HL-60 (cell line): ENCODE measurements around the gene CCDC83.

ENCODE experiments used
- DNase-seq, 2 experiments: peaks; one replicate each; pipeline ENCODE4 v3.0.0-alpha.2; 2010 to 2020; ENCODE audit warnings: low read depth in 1 of 2, low spot score in 1 of 2
- H3K27ac ChIP-seq: fragments of 250-450 bp; sonication (Bioruptor Pico); replicated peaks from 2 replicates; pipeline ENCODE4 v1.5.1; 2020; ENCODE audit warnings: mild to moderate bottlenecking, moderate library complexity
- H3K27me3 ChIP-seq: fragments of 250-450 bp; sonication (Bioruptor Pico); 2 replicates; pipeline ENCODE4 v1.5.1; 2021; ENCODE audit warnings: mild to moderate bottlenecking, moderate library complexity; ENCODE audit not compliant: insufficient read depth, poor library complexity, severe bottlenecking
- H3K4me3 ChIP-seq: replicated peaks from 2 replicates; pipeline ENCODE4 v1.5.1; 2011; ENCODE audit warnings: mild to moderate bottlenecking, control low read depth, low read length; ENCODE audit not compliant: insufficient read depth
- CTCF ChIP-seq: IDR thresholded peaks from one replicate; pipeline ENCODE4 v1.5.1; 2011; ENCODE audit warnings: low read length, control low read depth, inconsistent platforms; ENCODE audit not compliant: insufficient read depth
- GABPA ChIP-seq: IDR thresholded peaks from 2 replicates; pipeline ENCODE4 v1.6.1; 2012; ENCODE audit warnings: low read depth
- POLR2AphosphoS5 ChIP-seq: IDR thresholded peaks from 2 replicates; pipeline ENCODE4 v1.6.1; 2012; ENCODE audit warnings: low read depth
- REST ChIP-seq: IDR thresholded peaks from 2 replicates; pipeline ENCODE4 v1.6.1; 2012; ENCODE audit warnings: low read depth; ENCODE audit not compliant: insufficient replicate concordance
- SPI1 ChIP-seq: IDR thresholded peaks from 2 replicates; pipeline ENCODE4 v1.6.1; 2012; ENCODE audit warnings: low read depth, mild to moderate bottlenecking, borderline replicate concordance

CCDC83 gene

GRCh38 chr11:85930879-85931366, 75.7 kb downstream of the CCDC83 start:
- no peak for TF ChIP-seq REST
- TF ChIP-seq GABPA, result no peak
- no peak for TF ChIP-seq CTCF
- no peak for TF ChIP-seq POLR2AphosphoS5
- TF ChIP-seq SPI1, result no peak

GRCh38 chr11:85934596-85935169, 79.5 kb downstream of the CCDC83 start:
- H3K4me3 ChIP-seq, result no peak overlapping the region
- H3K27ac ChIP-seq, result no peak overlapping the region
- TF ChIP-seq REST, result no peak
- no peak for DNase-seq
- no peaks in the 10 kb centered on the region for H3K27me3 ChIP-seq

More at GRCh38 chr11:85930879-85931366, 75.7 kb downstream of the CCDC83 start:
- DNase-seq, result no peak
- Histone ChIP-seq H3K27ac (no peak overlapping the region), H3K4me3 (no peak overlapping the region), H3K27me3 (no peaks in the 10 kb centered on the region)

- no peak for DNase-seq
Measured at GRCh38 chr11:85935751-85936150, 80.6 kb downstream of the CCDC83 start.

More at GRCh38 chr11:85935751-85936150, 80.6 kb downstream of the CCDC83 start:
- TF ChIP-seq POLR2AphosphoS5 (no peak), GABPA (no peak), REST (no peak), CTCF (no peak), SPI1 (no peak)
- no peaks in the 10 kb centered on the region for H3K27me3 ChIP-seq
- no peak overlapping the region for H3K4me3 ChIP-seq
- no peak overlapping the region for H3K27ac ChIP-seq
